ENCODE measurements around the gene DOC2B.
"Not testable (repeated sequence)": the region's sequence is repeated elsewhere in the genome, so short reads cannot be mapped to it uniquely, and the experiment has no call there.

The DOC2B gene

DNA sequence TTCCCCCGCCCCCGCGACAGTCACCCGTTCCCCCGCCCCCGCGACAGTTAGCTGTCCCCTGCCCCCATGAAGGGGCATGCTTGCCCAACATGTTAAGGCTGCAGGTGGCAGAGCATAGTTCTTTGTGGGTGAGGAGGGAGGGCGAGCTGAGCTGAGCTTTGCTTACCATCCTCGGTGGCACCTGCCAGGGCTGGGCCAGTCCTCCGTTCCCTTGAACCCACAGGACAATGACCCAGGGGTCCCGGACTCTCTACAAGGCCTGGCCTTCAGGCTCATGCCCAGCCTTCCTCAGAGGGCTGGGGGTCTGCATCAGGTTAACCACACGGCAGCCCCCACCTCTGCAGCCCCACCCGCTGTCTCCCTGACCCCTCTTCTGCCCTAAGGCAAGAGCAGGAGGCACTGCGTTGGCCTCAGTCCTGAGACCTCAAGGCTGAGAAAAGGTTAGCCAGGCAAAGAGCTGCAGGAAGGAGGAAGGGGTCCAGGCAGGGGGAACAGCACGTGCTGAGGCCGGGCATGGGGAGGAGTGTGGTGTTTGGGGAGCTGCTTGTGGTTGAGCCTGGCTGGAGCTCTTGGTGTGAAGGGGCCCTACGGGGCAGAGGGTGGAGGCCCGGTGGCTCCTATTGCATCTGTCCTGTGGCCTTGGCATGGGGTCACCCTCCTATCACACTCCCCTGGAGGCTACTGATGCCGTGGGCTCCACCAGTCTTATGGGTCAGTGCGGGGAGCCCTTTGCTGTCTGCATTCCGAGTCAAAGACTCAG, 11.4 kb upstream of the DOC2B start:
- no peak for DNase-seq (ENCODE audit: low read depth in 2 of 2)

DNA sequence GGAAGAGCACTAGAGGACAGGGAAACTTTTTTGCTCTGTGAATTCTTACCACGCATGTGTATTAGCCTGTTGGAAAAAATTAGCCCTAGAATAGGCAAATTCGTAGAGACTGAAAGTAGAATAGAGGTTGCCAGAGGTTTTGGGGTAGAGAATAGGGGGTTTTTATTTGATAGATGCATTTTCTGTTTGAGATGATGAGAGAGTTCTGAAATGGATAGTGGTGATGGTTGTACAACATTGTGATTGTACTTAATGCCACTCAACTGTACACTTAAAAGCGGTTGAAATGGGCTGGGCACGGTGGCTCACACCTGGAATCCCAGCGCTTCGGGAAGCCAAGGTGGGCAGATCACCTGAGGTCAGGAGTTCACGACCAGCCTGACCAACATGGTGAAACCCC, 8.0 kb upstream of the DOC2B start:
- DNase-seq (ENCODE audit: low read depth in 2 of 2), result no peak

DNA sequence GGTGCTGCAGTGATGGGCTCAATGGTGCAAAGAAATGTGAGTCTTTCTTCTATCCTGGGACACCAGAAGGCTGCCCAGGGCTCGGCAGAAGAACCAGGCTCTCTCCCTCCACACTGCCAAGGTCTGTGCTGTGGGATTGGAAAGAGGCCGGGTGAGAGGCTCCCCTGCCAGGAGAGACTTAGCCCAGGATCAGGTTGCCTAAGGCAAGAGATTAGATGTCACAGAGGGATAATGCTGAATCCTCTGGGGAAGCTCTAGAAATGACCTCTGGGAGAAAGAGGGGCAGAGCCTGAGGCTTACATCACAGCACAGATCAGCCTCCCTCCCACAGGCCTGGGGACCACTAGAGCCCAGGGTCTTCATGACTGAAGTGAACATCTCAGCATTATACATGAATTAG, 5.7 kb upstream of the DOC2B start:
- no peak for DNase-seq (ENCODE audit: low read depth in 2 of 2)

DNA sequence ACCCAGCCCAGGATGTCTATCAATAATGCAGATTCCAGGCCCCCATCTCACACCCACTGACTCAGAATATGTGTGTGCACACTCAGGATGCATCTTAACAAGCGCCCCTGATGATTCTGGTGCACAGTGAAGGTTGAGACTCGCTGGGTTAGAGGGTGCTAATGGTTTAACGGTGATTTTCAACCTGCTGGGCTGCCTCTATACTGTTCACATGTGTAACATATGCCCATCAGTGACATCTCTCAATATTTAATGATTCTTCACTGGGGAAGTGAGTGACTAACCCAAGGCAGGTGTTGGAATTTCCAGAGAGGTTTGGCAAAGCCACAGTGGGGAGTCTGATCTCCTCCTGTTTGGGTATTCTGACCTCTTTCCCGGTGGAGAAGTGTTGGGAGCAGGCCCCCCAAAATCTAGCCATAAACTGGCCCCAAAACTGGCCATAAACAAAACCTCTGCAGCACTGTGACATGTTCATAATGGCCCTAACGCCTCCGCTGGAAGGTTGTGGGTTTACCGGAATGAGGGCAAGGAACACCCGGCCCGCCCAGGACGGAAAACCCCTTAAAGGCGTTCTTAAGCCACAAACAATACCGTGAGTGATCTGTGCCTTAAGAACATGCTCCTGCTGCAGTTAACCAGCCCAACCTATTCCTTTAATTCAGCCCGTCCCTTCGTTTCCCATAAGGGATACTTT, 4.1 kb upstream of the DOC2B start:
- DNase-seq (ENCODE audit: low read depth in 2 of 2), result no peak

DNA sequence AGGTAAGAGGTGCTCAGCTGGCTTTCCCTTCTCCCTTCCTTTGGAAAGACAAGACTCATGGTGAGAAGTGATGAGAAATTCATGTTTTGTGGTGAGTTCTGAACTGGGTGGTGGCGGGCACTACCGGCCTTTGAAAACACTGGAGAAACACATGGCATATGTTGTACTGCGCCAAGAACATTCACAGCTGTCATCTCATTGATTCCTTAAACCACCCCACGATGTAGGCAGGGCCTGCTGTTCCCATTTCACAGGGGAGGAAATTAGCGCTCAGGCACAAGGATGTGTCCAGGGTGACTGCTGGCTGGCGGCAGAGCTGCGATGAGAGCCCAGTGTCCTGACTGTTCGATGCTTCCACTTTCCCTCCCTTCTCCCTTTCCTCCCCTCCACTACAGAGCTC, 1.6 kb upstream of the DOC2B start:
- DNase-seq (ENCODE audit: low read depth in 2 of 2), result no peak

DNA sequence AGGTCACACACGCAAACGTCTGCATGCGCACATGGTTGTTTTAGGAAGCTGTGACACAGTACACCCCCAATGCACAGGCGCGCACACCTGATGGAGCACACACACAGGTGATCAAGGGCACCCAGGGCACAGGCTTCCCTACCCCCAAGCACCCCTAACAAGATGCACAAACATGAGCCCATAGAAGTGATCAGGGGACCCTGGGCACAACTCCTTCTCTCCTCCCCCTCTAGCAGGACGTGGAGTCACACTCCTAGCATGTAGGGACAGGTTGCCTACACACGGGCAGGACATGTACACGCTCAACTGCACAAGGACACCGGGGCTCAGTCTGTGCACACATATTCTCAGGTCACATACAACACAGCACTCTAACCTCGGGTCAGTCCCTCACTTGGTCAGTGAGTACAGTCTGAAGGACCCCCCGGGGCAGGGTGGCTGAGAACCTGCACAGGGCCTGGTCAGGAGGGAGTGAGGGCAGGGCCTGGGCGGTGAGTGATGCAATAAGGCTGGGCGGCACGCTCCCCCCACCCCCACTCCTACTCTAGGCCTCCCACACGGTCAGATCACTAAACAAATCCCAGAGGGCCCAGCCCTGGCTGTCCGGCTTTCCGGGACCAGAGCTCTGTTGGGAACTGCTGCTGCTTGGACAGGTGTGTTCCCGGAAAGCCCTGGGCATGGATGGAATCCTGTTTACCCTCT, 751 bp upstream of the DOC2B start:
- no peak for DNase-seq (ENCODE audit: low read depth in 2 of 2)

DNA sequence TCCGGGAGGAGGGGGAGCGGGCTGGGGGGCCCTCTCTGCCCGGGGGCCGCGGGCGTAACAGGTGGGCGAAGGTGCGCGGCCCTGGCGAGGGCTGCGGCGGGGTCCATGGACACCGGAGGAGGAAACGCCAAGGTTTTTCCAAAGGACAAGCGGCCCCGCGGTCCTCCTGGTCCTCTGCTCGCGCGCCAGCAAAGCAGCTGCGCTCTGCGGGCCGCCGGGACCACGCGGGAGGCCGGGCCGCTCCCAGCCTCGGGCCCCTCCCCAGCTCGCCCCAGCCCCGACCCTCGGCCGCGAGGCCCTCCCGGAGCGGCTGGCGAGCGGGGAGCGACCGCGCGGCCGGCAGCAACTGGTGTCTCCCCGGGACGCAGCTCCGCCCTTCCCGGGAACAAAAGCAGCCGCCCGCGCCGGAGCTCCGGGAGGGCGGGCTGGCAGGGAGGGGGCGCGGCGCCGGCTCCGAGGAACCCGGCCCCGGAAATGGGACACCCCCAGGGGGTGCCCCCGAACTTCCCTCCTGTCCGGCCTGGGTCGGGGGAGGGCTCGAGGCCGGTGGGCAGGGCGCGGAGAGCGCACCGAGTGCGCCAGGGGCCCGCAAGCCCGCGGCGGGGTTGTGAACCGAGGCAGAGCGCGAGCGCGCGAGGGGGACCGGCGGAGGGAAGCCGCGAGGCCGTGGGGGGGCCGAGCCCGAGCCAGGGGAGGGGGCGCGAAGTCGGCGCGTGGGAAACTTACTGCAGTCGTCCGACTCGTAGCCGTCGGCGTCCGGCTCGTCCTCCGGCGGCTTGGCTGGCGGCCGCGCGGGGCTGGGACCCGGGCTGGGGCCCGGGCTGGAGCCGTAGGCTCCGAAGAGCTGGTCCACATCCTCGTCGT, 837 bp downstream of the DOC2B start:
- no peak for DNase-seq (ENCODE audit: low read depth in 2 of 2)

DNA sequence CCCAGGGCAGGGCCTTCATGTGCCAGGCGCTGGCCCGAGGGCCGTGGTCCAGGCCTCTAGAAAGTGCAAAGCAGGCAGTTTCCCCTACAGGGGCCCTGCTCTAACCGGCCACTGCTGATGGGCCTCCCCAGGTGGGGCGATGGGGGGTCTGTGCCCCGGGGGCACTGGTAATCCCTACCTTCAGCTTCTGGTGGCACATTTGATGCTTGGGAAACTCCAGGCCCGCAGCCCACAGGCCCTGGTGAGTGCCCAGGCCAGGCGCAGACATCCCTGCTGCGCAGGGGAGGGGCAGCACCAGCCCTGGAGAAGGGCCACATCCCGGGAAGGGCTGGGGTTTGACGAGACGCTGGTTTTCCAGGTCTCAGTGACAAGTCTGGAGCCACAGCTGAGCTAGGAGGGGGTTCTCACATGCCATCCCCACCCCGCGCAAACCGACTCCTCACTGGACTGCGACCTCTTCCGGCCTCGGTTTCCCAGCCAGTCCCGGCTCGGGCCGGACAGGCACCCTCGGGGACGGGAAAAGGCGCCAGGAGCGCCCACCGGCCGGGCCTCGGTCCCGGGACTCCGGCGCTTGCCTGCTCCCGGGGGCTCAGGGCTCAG, 1.6 kb downstream of the DOC2B start:
- DNase-seq (ENCODE audit: low read depth in 2 of 2), result no peak

DNA sequence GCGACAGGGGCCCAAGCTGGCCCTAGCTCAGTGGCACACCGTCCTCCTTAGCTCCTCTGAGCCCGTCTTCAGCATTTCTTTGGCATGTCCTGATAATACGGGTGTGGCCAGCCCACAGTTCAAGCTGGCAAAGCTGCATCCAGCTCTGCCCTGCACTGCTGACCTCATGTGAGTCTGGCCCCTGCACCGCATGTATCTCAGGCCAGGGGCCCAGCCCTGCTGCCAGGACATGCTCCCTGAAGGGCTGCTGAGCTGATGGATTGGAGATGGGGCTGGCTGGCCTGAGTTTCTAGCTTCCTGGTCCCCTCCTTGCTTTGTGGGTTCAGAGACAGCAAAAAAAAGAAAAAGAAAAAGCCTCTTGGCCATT, 2.4 kb downstream of the DOC2B start:
- DNase-seq (ENCODE audit: low read depth in 2 of 2), result no peak

DNA sequence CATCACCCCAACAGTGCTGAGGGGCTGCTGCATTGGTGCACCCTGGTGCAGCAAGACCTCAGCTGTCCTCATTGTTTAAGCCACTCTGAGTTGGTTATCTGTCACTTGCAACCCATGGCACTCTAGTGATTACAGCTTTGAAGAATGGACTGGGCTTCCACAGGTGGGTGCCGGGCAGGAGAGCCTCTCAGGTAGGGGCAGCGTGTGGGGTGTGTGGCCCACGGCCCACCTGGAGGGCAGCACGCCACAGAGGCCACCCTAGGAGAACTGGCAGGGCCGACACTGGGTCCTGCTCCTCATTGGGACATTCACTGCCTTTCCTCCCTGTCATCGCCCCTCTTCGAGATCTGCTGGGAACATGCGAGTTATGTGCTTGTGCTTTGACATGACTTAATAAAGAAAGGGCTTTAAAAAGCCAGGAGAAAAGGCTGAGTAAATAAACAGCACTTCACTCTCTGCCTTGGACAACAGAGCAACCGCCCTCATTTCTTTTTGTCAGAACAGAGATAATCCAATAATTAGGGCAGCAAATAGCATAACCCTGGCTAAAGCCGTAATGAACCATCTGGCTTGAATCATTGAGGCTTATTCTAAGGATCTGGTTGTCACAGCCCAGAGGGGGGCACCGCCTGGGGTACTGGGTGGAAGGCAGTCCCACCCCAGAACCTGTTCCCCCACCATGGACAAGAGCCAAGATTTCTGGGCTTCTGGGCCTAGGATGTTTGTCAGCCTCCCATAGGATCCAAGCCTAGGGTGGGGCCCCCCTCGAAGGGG, 3.0 kb downstream of the DOC2B start:
- DNase-seq (ENCODE audit: low read depth in 2 of 2), result no peak

DNA sequence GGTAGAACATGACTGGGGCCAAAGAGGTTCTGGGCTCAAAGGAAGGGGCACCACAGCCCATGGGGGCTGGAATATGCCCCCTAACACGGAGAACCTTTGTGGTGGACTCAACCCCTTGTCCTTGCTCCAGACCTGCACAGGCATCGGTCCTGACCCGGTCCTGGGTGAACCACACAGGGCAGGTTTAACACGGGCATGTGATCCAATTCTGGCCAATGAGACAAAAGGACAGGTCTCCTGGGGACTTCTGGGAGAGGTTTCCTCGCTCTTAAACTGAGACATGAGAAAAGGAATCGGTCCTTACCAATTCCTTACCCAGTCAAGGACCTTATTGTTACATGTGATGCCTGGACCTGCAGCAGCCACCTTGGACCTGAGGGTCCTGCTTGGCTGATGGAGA, 3.7 kb downstream of the DOC2B start:
- DNase-seq (ENCODE audit: low read depth in 2 of 2), result no peak

DNA sequence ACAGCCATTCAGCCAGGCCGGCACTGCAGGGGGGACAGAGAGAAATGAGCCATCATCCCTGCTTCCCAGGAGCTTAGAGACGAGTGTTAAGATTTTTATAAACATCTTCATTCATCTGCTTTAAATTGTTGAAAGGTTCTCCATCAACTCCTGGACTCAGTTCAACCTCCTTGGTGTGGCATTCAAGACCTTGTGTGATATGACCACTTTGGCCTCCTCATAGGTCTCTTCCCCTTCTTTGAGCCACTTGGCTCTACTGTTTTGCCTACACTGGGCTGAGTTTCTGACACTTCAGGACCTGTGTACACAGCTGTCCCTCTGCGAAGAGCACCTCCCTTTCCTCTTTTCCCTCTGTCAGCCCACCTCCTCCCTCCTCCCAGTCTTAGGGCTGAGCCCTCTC, 4.3 kb downstream of the DOC2B start:
- DNase-seq (ENCODE audit: low read depth in 2 of 2), result no peak

DNA sequence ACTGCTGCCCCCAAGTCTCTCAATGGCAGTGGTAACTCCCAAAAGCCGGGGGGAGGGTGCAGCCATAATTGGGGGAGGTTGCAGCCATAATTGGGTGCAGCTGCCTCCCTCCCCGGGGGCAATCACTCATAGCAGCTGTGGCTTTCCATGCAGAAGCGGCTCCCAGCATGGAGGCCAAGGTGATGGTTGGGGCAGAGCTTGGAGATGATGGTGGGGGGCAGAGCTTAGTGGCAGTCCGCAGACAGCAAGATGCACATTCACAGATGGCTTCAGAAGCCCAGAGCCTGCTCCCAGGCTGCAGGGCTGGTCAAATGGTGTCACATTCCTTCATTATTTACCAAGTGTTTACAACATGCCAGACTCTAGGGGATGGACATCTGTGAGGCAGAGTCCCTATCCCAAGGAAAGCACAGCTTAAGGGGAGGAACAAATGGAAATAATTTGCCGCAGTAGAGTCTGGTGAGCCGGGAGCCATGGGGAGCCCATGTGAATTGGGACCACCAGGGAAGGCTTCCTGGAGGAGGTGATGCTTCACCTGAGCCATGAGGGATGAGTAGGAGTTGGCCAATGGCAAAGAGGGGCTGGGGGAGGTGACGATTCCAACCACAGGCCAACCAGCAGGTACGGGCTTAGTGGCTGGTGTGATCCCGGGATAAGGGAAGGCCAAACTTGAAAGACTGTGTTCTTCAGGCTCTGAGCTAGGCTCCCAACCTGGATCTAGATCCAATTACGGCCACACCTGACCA, 8.1 kb downstream of the DOC2B start:
- no peak for DNase-seq (ENCODE audit: low read depth in 2 of 2)

DNA sequence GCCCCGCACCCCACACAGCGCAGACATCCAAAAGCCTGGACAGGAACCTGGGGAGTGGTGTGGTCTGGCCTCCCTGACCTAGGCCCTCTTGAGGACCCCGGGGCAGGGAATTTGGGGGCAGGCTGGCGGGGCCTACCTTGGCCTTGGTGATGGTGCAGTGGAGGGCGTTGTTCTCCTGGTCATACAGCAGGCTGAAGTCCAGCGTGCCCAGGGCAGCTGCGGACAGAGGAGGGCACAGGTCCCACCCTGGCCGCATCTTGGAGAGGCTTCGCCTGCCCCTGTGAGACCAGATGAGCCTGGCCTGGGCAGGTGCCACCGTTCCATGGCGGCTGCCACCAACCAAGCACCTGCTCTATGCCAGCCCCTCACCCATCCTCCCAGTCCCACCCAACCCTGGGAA, 9.0 kb downstream of the DOC2B start:
- DNase-seq (ENCODE audit: low read depth in 2 of 2), result no peak

DNA sequence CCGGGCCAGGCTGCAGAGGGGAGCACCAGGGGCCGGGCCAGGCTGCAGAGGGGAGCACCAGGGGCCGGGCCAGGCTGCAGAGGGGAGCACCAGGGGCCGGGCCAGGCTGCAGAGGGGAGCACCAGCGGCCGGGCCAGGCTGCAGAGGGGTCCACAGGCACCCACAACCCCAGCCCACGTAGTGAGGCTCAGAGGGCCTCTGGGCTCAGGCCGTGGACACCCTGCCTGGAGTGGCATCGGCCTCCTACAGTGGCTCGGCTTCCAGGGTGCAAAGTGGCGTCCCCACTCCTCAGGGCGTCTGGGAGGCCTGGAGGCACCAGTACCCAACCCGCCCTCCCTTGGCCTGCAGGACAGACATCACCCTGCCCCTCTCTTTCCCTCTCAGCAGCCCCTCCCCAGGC, 9.6 kb downstream of the DOC2B start:
- no peak for DNase-seq (ENCODE audit: low read depth in 2 of 2)

DNA sequence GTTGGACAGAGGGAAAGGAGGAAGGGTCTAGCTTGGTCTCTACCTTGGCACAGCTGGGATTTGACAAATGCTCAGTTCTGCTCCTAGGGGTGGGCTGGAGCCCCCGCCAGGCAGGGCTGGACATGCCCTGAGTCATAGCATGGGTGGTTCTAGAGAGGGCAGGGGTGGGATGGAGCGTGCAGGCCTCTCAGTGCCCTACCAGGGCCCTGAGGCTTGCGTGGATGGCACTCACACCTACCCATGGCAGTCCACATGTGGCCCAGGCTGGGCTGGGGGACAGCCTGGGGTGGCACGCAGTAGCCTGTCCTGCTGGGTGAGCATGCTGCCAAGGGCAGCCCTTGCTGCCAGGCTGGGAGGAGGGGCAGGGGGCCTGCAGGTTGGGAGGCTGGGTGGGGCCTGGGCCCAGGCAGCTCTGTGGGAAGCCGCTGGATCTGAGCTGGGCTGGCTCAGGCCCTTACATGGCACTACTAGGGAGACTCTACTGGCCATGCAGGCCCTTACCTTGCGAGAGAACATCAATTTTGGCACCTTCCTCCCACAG, 11.2 kb downstream of the DOC2B start:
- DNase-seq (ENCODE audit: low read depth in 2 of 2), result no peak

DNA sequence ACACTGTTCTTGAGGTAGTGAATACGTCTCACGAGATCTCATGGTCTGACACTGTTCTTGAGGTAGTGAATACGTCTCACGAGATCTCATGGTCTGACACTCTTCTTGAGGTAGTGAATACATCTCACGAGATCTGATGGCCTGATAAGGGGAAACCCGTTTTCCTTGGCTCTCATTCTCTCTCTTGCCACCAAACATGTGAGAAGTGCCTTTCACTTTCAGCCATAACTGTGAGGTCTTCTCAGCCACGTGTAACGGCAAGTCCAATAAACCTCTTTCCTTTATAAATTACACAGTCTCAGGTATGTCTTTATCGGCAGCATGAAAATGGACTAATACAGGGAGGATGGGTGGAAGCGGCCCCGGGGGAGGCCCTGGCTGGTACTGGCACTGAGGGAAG, 12.8 kb downstream of the DOC2B start:
- DNase-seq (ENCODE audit: low read depth in 2 of 2), result not testable (repeated sequence)

DNA sequence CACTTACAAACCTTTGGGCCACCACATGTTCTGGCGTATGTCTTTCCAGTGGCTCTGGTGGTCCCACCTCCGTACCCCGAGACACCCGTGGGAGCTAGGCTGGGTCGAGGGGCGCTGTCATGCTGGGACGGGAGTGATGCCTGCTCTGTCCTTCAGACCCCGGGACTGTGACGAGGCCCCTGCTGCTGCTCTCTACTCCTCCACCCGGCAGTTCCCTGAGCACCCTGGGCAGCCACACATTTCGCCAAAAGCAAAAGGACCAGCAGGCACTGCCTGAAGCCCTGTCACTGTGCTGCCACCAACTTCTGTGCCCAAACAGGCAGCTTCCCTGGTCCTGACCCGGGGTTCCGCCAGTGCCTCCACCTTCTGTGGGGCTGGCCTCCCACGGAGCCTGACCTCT, 15.5 kb downstream of the DOC2B start:
- DNase-seq (ENCODE audit: low read depth in 2 of 2), result no peak

DNA sequence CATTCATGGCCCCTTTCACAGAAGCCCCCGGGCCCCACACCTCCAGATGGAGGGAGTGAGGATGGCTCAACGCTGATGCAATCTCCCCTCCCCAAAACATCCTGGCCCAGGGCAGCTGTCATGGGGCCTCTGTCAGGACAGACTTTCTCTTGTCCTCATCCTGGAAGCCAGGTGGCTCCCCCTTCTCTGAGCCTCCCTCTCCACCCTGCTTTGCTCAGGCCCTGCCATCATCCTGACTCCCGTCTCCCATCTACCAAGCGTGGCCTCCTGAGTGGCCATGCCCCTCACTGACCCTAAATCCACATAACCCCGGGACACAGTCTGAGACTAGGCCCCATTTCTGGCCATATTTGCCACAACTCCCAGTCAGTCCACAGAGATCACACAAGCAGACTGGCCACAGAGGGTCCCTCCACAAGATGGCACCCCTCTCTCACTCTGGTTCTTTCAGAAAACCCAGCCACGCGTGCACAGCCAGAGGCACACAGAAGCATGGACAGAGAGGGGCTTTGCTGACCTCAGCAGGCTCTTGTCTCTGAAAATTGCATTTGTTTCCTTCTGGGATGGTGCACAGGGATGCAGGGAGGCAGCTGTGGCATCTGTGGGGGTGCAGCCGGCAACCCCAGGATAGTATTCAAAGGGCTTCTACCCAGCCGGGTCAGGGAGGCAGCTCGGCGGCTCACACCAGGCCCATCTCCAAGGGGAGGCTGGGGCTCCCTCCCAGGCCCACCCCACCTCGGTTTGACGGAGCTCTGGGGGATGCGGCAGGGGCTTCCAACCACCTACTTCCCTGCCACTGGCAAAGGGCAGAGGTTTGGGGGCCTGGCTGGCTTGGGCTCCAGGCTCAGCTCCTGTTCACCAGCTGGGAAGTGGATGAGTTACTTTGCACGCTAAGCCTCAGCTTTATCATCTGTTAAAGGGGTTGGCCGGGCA, 16.9 kb downstream of the DOC2B start:
- no peak for DNase-seq (ENCODE audit: low read depth in 2 of 2)
